AML-193 (cell line): ENCODE results near the gene OTUD5.

Source experiments
- DNase-seq, 2 experiments: peaks; one replicate each; lab custom pipeline; 2025; lab: John Stamatoyannopoulos, UW

OTUD5 gene

DNA sequence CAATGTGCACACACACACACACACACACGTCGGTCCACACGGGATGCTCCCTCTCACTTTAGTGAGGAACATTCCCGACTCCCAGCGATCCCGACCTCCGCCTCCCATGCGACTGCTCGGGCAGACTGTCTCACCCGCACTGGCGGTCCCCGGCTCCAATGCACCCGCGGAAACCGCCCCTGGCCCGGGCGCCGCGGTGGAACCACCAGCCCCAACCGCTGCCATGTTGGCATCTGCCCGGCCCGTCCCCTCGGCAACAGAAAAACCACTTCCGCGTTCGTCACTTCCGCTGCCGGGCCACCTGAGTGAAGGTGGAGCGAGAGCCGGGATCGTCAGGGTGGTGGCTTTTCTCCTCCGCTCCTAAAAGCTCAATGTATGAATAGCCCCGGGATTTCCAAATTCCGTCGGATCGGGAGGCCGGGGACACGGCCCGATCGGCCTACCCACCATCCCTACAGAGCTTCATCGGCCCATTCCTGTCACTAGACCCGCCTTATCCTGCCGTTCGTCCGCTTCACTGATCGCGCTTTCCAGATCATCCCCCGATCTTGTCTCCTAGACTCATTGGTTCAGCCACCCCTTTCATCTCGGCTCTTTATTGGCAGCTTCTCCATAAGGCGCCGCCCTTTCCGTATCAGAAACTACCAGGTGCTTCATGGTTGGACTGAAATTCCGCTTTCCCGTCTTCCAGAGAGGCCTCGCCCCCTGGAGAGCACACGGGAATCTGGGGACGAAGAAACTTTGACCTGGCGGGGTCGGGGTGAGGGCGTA, 45.8 kb downstream of the OTUD5 start, which contains the start of gene SLC35A2:
Gene SLC35A2 (minus strand): TSS at position 235 of the 771 bp plus-strand sequence. CDS start 10 bp downstream, at position 225.
- DNase-seq, result peak; percentile 42 to 55

DNA sequence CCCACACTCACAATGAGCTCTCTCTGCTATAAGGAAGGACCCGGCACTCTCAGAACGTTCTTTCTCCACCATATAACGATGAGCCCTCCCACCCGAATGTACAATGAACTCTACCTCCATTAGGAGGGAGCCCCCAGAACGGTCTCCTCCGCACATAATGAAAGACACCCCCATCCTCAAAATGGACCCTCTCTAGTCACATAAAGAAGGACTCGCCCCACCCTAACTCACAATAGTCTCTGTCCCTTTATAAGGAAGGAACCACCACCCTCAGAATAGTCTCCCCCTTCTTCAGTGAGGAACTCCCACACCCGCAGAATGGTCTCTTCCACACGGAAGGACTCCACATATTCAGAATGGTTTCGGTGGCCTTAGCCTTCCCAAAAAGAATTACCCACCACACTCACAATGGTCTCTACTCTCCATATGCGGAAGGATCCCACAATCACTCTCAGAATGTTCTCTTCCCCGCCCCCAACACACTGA, 46.4 kb downstream of the OTUD5 start:
- DNase-seq, result no peak

DNA sequence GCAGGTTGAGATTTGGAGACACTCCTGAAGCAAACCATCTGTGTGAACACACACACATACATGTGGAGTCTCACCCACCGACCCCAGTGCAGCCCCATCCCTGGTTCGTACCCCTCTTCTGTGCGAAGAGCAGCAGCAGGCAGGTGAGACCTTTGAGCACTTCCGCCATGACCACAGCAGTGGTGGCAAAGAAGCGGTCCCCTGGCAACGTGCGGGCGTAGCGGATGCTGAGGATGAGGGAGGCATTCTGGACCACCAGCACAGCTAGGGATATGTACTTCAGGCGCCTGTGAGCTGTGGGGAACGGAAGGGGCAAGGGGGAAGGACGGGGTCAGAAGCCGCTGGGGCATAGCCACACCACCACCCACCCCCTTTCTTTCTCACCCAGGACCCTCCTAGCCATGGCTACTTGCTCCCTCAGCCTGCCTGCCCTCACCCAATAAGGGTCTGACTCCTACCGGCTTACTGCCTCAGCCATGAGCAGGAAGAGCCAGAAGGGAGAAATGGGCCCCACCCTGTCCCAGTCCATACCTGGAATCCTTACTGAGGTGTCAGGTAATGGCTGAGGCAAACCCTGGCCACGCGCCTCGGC, 47.6 kb downstream of the OTUD5 start:
- no peak for DNase-seq

DNA sequence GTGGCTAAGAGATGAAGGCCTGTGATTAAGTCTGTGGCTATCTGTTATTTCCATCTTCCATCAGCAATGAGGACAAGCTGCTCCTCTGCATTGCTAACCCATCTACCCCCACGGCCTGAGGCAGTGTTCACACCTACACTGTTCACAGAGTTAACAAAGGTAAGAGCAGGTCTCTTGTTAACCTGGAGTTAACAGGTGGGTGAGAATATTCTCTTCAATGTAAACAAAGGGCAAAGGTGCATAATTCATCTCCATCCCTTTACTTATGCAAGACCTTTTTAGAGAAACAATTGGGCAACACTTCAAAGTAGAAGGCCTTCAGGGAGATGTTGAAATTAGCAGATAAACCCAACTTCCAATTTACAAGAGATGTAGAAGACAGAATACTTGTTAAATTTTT, 48.8 kb downstream of the OTUD5 start:
- no peak for DNase-seq

DNA sequence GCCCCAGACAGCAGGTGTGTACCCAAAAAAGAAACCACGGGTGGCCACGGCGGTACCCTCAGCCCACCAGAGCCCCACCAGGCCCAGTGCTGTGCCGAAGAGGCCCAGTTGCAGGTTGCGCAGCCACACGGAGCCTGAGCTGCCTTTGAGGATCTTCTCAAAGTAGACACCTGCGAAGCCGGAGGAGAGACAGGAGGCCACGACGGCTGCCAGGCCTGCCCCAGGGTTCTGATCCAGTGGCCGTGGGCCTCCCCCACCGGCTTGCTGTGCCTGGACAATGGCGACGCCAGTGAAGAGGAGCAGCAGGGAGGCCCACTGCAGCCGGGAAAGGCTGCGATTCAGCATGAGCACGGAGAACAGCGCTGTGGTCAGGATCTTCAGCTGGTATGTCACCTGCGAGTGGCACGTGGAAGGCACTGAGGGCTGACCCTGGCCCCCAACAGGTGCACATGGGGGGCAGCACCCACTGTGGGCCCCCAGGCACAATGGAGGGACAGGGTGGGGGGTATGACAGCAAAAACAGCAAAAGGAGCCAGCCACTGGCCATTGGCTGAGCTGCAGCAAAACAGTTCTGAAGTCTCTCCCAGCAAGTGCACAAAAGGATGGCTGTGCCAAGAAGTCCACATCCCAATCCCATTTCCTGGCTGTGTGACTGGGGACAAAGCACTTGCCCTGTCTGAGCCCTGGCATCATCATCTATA, 52.2 kb downstream of the OTUD5 start:
- DNase-seq, result no peak

DNA sequence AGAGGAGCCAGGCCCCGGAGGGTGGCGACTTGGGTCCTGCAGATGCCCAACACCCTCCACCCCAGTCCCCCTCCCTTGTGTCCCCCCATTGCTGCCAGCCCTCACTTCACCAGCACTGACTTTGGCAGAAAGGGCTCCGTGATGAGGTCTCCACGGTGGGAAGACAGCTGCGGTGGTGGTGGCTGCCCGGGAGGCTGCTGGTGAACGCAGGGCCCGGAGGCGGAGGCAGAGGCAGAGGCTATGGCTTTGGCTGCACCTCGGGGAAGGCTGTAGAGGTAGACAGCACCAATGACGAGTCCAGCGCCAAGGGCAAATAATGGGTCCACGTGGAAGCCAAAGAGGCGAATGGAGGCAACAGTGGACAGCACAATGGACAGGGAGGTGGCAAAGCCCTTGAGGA, 52.8 kb downstream of the OTUD5 start:
- no peak for DNase-seq

DNA sequence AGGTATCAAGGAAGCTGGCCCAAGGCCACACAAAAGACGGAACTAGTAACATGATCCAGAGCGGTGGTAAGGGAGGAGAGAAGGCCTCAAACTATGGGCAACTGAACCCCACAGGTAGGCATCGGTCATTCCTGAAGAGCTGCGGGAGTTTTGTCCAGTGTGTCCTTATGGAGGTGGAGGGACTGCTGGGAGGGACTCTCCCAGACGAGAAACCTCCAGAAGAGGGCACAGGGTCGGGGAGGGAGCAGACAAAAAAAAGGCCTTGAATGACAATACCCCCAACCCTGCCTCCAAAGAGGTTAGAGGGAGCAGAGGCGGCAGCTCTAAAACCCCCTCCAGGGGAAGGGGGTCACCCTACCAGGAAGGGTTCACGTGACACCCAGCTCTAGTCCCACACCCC, 53.2 kb downstream of the OTUD5 start:
- DNase-seq, result no peak

DNA sequence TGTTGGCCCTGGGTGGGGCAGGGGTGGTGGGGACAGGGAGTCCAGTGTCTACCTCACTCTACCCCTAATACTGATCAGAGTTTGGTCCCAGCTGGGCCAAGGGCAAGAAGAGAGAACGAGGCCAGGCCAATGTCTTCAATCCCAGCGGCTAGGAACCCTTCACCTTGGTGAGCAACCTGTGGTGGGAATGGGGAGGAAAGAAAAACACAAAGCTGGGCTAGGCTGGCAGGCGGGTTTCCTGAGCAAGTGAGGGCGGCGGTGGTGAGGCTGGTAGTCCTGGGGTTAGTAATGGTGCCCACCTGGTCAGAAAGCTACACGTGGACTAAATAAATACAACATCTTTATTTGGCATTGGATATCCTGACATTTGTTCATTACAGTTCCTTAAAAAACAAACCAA, 54.1 kb downstream of the OTUD5 start:
- no peak for DNase-seq

DNA sequence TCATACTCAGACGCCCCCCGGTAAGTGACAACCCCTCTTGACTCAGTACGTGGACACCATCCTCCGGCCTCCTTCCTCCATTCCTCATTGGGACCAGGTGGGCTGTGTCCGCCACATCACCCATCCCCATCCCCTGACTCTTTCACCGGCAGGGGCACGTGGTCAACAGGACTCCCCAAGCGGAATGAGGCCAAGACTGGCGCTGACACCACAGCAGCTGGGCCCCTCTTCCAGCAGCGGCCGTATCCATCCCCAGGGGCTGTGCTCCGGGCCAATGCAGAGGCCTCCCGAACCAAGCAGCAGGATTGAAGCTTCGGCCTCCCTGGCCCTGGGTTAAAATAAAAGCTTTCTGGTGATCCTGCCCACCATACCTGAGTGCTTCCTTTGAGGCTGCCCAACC, 54.6 kb downstream of the OTUD5 start:
- DNase-seq, result no peak

DNA sequence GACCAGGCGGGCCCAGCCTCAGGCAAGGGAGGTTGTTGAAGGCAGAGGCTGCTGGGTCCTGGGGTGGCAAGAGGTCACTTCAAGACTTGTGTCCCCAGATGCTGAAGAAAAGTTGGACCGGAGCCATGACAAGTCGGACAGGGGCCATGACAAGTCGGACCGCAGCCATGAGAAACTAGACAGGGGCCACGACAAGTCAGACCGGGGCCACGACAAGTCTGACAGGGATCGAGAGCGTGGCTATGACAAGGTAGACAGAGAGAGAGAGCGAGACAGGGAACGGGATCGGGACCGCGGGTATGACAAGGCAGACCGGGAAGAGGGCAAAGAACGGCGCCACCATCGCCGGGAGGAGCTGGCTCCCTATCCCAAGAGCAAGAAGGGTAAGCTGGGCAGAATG, 55.3 kb downstream of the OTUD5 start:
- no peak for DNase-seq

DNA sequence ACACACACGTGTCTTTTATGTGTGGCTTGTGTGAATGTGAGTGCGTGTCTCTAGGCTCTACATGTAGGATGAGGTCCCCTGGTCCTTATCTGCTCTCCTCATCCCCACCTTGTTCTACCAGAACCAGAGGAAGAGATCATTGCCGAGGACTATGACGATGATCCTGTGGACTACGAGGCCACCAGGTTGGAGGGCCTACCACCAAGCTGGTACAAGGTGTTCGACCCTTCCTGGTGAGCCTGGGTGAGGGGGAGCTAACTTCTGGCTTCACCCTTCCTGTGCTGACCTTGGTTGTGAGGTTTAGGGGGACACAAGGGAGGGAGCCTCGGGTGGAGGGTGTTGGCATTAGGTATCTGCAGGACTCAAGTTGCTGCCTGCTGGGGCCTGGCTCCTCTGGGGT, 56.3 kb downstream of the OTUD5 start:
- no peak for DNase-seq

DNA sequence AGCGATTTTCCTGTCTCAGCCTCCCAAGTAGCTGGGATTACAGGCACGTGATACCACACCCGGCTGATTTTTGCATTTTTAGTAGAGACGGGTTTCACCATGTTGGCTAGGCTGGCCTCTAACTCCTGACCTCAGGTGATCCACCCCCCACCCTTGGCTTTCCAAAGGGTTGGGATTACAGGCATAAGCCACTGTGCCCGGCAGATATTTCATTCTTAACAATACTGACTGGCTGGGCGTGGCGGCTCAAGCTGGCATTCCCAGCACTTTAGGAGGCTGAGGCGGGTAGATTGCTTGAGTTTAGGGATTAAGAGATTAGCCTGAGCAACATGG, 58.4 kb downstream of the OTUD5 start:
- DNase-seq, result no peak

DNA sequence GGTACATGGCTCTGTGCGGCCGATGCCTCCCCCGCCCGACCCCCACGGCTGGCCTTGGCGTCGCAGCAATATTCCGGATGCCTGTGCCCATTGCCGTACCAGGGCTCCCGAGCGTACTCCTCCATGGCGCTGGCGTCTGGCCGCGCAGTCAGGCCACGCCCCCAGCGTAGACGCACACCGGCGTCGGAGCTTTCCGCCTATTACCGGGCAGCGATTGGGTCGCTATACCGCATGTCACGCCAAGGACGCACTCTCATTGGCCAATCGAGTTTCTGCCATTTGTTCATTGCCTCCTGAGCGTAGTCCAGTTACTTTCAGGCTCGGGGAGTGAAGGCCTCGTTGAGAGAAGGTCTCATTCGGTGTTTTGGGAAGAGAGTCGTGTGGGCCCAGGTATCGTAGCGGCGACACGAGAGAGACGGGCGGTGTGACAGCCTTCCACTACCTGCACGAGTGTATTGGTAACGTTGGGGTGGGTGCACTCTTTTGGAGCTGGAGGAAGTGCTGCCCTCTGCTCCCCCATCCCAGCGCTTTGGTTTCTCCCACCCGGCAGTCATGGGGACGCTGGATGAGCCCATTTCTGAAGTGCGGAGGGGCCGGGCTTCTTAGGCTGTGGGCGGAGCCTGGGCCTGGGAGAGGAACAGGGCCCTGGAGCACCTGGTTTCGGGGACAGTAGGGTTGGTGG, 59.6 kb downstream of the OTUD5 start, which contains the start of the genes PQBP1 and TIMM17B:
Gene PQBP1 (plus strand): TSS at position 306 of the 682 bp plus-strand sequence. CDS start 580 bp downstream, outside the sequence.
Gene TIMM17B (minus strand): TSS at position 144 of the 682 bp plus-strand sequence. CDS start 19 bp downstream, at position 125.
- peak; percentile 77 to 83 for DNase-seq

DNA sequence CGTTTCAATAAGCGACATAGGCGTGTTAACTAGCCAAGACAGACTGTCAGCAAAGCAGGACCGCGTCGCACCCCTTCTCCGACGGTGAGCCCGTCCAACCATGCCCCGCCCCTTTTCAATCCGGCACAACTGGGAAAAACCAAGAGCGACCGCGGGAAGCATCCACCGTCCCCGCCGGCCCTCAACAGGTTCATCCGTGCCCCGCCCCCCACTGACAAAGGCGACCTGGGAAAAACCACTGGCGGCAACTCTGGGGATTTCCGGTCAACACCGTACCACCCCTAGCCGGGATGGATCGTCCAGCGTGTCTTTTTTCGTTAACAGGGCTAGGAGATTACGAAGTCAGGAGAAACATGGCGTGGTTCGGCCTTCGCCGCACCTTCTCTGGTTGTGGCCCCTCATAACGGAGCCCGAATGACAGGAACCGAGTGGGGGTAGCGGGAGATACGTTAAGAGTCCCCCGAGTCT, 60.2 kb downstream of the OTUD5 start:
- peak; percentile 36 to 49 for DNase-seq

DNA sequence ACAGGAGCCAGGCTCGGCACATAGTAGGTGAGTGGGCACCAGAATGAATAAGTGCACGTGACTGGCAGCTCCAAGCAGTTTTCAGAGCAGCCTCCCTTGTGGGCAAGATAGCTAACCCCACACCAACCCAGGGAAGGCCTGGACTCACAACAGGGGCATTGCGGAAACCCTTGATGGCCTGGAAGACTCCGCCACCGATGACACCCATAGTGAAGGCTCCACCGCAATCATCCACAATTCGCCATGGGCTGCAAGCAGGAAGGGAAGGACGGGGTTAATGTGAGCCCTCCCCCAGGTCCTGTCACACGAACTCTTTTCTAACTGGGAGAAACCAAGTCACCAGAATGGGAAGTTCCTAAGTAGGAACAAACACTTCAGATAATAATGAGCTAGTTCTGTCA, 60.8 kb downstream of the OTUD5 start:
- no peak for DNase-seq

DNA sequence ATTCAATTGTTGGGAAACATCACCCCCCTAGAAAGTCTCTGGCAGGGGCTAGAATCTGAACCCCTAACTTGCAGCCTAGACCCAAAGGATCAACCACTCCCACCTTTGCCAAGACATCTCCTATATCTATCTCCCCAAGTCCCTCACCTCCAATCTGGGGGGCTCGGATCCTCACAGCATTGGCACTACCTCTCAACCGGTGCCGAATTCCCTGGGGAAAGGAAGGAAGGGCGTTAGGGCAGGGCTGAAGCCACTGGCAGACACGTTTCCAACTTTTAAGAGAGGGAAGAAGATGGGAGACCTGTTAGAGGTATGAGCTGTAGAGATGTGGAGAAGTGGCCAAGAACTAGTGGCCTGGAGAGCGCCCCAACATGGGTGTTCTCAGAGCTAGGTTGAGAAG, 62.5 kb downstream of the OTUD5 start:
- no peak for DNase-seq

DNA sequence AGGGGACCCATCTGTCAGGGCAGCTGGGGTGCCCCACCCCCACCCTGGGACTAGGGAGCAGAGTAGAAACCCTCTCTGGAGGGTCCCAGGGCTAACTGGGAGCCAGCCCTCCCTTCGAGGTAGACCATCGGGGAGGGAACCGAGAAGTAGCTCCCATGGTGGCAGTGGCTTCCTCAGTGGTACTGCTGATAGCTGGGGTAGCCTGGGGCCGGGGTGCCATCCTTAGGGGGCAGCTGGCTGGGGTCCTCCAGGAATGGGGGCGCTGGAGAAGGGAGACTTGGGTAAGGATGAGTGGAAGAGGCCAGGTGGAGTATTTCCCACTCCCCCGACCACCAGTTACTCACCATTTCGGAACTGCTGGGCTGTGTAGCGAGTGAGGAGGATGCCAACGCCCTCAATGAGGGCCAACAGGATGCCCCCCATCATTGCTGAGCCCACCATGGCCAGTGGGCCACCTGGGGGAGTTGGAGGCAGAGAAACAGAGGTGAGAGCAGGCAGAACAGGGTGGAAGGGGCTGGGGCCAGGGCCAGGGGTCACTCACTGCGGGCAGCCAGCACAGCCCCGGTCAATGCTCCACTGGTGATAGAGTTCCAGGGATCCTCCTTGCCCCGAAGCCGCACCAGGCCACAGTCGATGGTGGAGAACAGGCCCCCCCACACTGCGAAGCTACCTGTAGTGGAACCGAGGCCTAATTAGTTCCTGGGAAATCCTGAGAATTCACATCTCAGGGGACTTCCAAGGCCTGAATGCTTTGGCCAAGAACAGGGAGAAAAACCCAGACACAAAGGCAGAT, 63.7 kb downstream of the OTUD5 start:
- DNase-seq, result no peak

DNA sequence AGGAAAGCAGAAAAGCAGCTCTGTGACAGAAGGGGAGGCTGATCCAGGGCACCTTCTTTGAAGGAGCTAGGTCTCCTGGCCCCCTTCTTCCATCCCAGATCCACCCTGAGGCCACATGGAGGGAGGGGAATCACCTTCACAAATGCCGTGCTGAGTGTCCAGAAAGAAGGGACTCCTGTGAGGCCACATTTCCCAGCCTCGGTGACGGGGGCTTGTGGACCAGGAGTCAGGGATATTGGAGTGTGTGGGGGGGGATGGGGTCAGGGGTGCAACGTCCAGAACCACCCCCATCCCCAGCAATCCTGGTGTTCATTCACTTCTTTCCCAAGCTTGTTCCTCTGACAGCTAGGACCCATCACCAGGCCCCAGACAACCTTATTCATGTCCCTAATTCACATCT, 64.5 kb downstream of the OTUD5 start:
- DNase-seq, result no peak

DNA sequence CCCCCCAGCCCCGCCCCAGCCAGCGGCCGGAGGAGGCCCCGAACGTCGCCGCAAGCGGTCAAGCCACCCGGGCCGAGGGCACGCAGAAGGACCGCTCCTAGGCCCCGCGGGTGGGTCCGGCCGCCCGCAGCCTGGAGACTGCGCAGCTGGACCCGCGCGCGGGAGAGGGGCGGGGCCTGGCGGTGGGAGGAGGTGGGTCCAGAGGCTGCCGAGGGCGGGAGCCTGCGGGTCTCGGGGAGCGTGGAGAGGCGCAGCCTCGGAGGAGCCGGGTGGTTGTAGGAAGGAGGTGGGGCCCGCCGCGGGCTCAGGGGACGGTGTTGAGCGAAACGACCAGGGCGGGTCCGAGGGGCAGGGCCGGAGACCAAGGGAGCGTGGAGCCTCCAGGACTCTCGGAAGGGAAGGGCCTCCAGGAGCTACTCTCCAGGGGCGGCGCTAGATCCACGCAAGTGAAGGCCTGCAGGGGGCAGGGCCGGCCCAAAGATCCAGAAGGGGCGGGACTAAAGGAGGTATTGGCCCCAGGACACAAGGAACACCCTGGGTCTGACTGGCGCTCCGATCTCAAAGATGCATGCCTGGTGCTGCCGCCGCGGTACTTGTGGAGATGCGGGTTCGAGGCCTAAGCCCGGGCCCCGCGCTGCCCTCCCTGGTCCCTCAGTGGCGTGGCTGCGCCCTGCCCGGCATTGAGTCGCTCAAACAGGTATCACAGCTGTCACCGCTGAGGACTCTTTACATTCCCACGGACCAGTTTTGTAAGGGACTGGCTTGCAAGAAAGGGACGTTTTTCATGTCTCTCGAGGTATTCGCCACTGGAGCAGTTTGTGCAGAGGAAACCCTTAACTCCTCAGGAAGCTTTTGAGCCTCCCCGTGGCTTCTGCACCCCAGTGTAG, 65.8 kb downstream of the OTUD5 start:
- peak; percentile 62 to 65 for DNase-seq

DNA sequence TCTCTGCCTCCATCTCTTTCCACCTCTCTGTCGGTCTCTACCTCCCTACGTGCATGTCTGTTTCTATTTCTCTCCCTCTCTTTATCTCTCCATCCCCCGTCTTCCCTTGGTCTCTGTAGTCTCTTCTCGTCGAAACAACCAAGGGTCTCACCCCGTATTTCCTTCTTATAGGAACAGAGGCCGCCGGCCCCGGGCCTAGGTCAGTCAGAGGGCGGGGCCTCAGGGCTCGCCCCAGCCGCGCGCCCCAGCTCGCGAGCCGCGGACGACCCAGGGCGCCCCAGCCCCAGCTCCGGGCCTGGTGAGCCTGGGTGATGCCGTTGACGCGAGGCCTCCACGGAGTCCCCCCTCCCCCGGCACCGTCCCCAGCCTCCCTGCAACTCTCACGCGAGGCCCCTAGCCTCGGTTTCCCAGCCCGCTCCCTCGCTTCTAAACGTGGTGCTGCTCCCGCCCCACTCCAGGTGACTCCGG, 66.4 kb downstream of the OTUD5 start:
- no peak for DNase-seq
